Neuronal stem cell (in vitro differentiated cells): ENCODE measurements around the gene FALEC.

Source experiments
- DNase-seq: peaks from one replicate; pipeline ENCODE4 v3.0.0-alpha.2; 2013; ENCODE audit warnings: low spot score
- H2AFZ ChIP-seq: one replicate; pipeline ENCODE4 v1.6.1; 2013; ENCODE audit warnings: mild to moderate bottlenecking, low read length, inconsistent platforms
- H2AK5ac ChIP-seq: 2 replicates; pipeline ENCODE4 v1.6.1; 2013; ENCODE audit warnings: low read depth, mild to moderate bottlenecking, inconsistent platforms, low read length, moderate library complexity, mixed read lengths
- H2BK120ac ChIP-seq: 2 replicates; pipeline ENCODE4 v1.6.1; 2013; ENCODE audit warnings: low read depth, mild to moderate bottlenecking, inconsistent platforms, low read length, moderate library complexity, mixed read lengths
- H2BK12ac ChIP-seq: one replicate; pipeline ENCODE4 v1.6.1; 2013; ENCODE audit warnings: low read length, inconsistent platforms
- H2BK15ac ChIP-seq: 2 replicates; pipeline ENCODE4 v1.6.1; 2013; ENCODE audit warnings: mild to moderate bottlenecking, low read length, inconsistent platforms, mixed read lengths
- H2BK5ac ChIP-seq: one replicate; pipeline ENCODE4 v1.6.1; 2013; ENCODE audit warnings: inconsistent platforms, mild to moderate bottlenecking, low read length, moderate library complexity
- H3K14ac ChIP-seq: one replicate; pipeline ENCODE4 v1.6.1; 2013; ENCODE audit warnings: low read length, inconsistent platforms
- H3K18ac ChIP-seq: 2 replicates; pipeline ENCODE4 v1.6.1; 2013; ENCODE audit warnings: low read length, inconsistent platforms
- H3K23ac ChIP-seq: 2 replicates; pipeline ENCODE4 v1.6.1; 2013; ENCODE audit warnings: low read depth, mild to moderate bottlenecking, mixed read lengths, low read length, inconsistent platforms; ENCODE audit not compliant: poor library complexity
- H3K27ac ChIP-seq: replicated peaks from 3 replicates; pipeline ENCODE4 v1.5.1; 2013; ENCODE audit warnings: low read length, inconsistent platforms
- H3K27me3 ChIP-seq, 3 experiments: 2 replicates each; pipeline ENCODE4 v1.6.1; 2013; ENCODE audit warnings: low read length in 3 of 3, mild to moderate bottlenecking in 2 of 3, inconsistent platforms in 1 of 3, low read depth in 1 of 3, mixed read lengths in 1 of 3, moderate library complexity in 1 of 3; ENCODE audit not compliant: control insufficient read depth in 3 of 3, insufficient read depth in 3 of 3
- H3K36me3 ChIP-seq, 2 donors: replicated peaks in 1 of 2; 2 replicates each; pipeline ENCODE4 v1.6.1; 2013; ENCODE audit warnings: low read length in 2 of 2; ENCODE audit not compliant: control insufficient read depth in 2 of 2, insufficient read depth in 2 of 2
- H3K4ac ChIP-seq: 2 replicates; pipeline ENCODE4 v1.6.1; 2013; ENCODE audit warnings: inconsistent platforms, mild to moderate bottlenecking, low read length, moderate library complexity
- H3K4me1 ChIP-seq, 2 donors: 1 replicate in 1 of 2; 2 replicates in 1 of 2; pipeline ENCODE4 v1.6.1; 2013; ENCODE audit warnings: low read length in 2 of 2, low read depth in 1 of 2; ENCODE audit not compliant: control insufficient read depth in 2 of 2, insufficient read depth in 1 of 2
- H3K4me2 ChIP-seq: one replicate; pipeline ENCODE4 v1.6.1; 2013; ENCODE audit warnings: mild to moderate bottlenecking, low read length, inconsistent platforms; ENCODE audit not compliant: insufficient read depth, poor library complexity, severe bottlenecking
- H3K4me3 ChIP-seq, 2 donors: 2 replicates each; pipeline ENCODE4 v1.5.1; 2013; ENCODE audit warnings: low read length in 2 of 2, mild to moderate bottlenecking in 2 of 2, inconsistent platforms in 1 of 2, moderate library complexity in 1 of 2
- H3K79me1 ChIP-seq: one replicate; pipeline ENCODE4 v1.6.1; 2013; ENCODE audit warnings: low read depth, mild to moderate bottlenecking, inconsistent platforms, low read length, moderate library complexity
- H3K9ac ChIP-seq: one replicate; pipeline ENCODE4 v1.6.1; 2013; ENCODE audit warnings: mild to moderate bottlenecking, low read depth, low read length, inconsistent platforms; ENCODE audit not compliant: poor library complexity
- H3K9me3 ChIP-seq, 2 donors: replicated peaks in 1 of 2; 2 replicates each; pipeline versions ENCODE3 to v1.6.1; 2013; ENCODE audit warnings: low read length in 2 of 2, mild to moderate bottlenecking in 2 of 2, inconsistent platforms in 1 of 2, low read depth in 1 of 2, mixed read lengths in 1 of 2, moderate library complexity in 1 of 2; ENCODE audit not compliant: control insufficient read depth in 2 of 2, insufficient read depth in 1 of 2
- H4K8ac ChIP-seq: one replicate; pipeline ENCODE4 v1.6.1; 2013; ENCODE audit warnings: low read depth, mild to moderate bottlenecking, inconsistent platforms, low read length, moderate library complexity
- H4K91ac ChIP-seq: one replicate; pipeline ENCODE4 v1.6.1; 2013; ENCODE audit warnings: low read length, low read depth, mild to moderate bottlenecking, inconsistent platforms; ENCODE audit not compliant: poor library complexity
- WGBS, 2 donors: extraction: QIAGEN DNeasy Blood & Tissue Kit; methylation state at CpG; one replicate each; pipeline ENCODE4 v1.1.7; 2013; ENCODE audit warnings: missing lambda C conversion rate in 2 of 2, mixed read lengths in 1 of 2; ENCODE audit not compliant: insufficient read length in 2 of 2, insufficient replicate concordance in 1 of 2; ENCODE audit errors: extremely low coverage in 2 of 2; 5-methylcytosine and 5-hydroxymethylcytosine counted together

Gene FALEC

DNA sequence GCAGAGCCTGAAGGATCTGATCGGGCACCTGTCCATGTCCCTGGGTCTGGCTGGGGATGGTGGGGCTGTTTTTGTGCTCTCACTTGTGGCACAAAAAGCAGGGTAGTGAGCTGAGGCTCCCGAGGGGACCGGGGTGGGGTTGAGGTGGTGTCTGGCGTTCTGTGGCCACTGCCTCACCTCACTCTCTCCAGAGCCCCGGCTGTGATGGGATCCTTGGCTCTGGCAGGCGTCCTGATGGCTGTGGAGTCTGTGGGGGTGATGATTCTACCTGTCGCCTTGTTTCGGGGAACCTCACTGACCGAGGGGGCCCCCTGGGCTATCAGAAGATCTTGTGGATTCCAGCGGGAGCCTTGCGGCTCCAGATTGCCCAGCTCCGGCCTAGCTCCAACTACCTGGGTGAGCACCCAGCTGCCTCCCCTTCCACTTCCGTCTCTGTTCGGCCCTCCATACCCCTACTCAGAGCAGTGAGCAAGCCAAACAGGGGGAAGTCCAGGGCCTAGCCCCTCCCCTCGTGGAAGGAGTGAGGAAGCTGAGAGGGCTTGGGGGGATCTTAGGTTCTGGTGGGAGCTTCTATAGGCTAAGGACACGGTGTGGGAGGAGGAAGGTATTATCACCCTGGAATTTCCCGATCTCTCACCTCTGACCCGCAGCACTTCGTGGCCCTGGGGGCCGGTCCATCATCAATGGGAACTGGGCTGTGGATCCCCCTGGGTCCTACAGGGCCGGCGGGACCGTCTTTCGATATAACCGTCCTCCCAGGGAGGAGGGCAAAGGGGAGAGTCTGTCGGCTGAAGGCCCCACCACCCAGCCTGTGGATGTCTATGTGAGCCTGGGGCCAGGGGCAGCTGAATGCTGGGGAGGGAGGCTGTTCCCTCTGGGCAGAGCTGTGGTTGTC, 40.7 kb downstream of the FALEC start:
- H3K9me3 ChIP-seq: peaks cover 0 to 2% of the 10 kb centered on the region in 2 donors
- DNase-seq: no peak
- no peak overlapping the region for H3K14ac ChIP-seq
- no peak overlapping the region for H2AK5ac ChIP-seq
- H3K4ac ChIP-seq: no peak overlapping the region
- H2BK120ac ChIP-seq: no peak overlapping the region
- peak overlapping the region; percentile 56 for H3K18ac ChIP-seq
- H2BK12ac ChIP-seq: no peak overlapping the region
- no peak overlapping the region for H3K27ac ChIP-seq
- WGBS, 2 donors: no CpG with 5 or more reads among the region's 26 CpGs
- peaks cover 14 to 20% of the 10 kb centered on the region in 2 donors for H3K4me1 ChIP-seq
- no peak overlapping the region for H4K8ac ChIP-seq
- peak overlapping the region in 1 of 2 donors; percentile 15 for H3K4me3 ChIP-seq
- H3K79me1 ChIP-seq: peaks cover 5% of the 10 kb centered on the region
- H3K23ac ChIP-seq: peak overlapping the region; percentile 90
- H3K9ac ChIP-seq: no peak overlapping the region
- H2BK15ac ChIP-seq: no peak overlapping the region
- no peak overlapping the region for H2BK5ac ChIP-seq
- H3K36me3 ChIP-seq: peaks cover 3 to 4% of the 10 kb centered on the region in 2 donors
- no peak overlapping the region for H3K4me2 ChIP-seq
- H2AFZ ChIP-seq: no peak overlapping the region
- H4K91ac ChIP-seq: no peak overlapping the region
- H3K27me3 ChIP-seq: peaks cover 0 to 2% (median 0%) of the 10 kb centered on the region in 3 experiments

- H3K9ac ChIP-seq: no peak overlapping the region
- H3K9me3 ChIP-seq: peaks cover 0 to 2% of the 10 kb centered on the region in 2 donors
- peaks cover 13 to 15% of the 10 kb centered on the region in 2 donors for H3K4me1 ChIP-seq
- no CpG with 5 or more reads among the region's 26 CpGs for WGBS, 2 donors
- H4K91ac ChIP-seq: no peak overlapping the region
- no peak overlapping the region for H2BK15ac ChIP-seq
- H2BK12ac ChIP-seq: no peak overlapping the region
- H3K79me1 ChIP-seq: peaks cover 5% of the 10 kb centered on the region
- peak overlapping the region; percentile 65 for H3K18ac ChIP-seq
- no peak overlapping the region for H3K27ac ChIP-seq
- H2BK120ac ChIP-seq: no peak overlapping the region
- H3K36me3 ChIP-seq: peaks cover 3 to 4% of the 10 kb centered on the region in 2 donors
- no peak overlapping the region for H2AFZ ChIP-seq
- peak overlapping the region; percentile 27 for H3K14ac ChIP-seq
- peak overlapping the region; percentile 47 for H3K23ac ChIP-seq
- H3K27me3 ChIP-seq: no peaks in the 10 kb centered on the region
- H2AK5ac ChIP-seq: peak overlapping the region; percentile 43
- H3K4ac ChIP-seq: no peak overlapping the region
- DNase-seq: no peak
- H2BK5ac ChIP-seq: peak overlapping the region; percentile 6
- no peak overlapping the region for H3K4me2 ChIP-seq
- peak overlapping the region in 1 of 2 donors; percentile 17 for H3K4me3 ChIP-seq
- H4K8ac ChIP-seq: no peak overlapping the region
These were observed 41.6 kb downstream of the FALEC start for GRCh38 chr1:150557065-150557600.

DNA sequence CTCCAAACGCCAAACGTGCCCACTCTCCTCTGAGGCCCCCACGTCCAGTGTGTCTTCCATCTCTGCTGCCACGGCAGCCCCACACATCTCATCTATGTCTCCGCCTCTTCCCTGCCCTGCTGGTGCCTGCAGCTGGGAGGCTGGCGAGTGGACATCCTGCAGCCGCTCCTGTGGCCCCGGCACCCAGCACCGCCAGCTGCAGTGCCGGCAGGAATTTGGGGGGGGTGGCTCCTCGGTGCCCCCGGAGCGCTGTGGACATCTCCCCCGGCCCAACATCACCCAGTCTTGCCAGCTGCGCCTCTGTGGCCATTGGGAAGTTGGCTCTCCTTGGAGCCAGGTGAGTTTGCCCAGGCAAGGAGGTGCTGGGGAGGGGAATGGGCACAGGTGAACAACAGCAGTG, 42.3 kb downstream of the FALEC start:
- Histone ChIP-seq H2BK15ac (peak overlapping the region; percentile 2), H3K9ac (no peak overlapping the region), H3K36me3 (peaks cover 3 to 4% of the 10 kb centered on the region in 2 donors), H3K4me2 (no peak overlapping the region), H3K23ac (peak overlapping the region; percentile 81), H3K4me3 (no peak overlapping the region), H3K4ac (no peak overlapping the region), H3K14ac (no peak overlapping the region), H3K4me1 (peaks cover 12 to 17% of the 10 kb centered on the region in 2 donors), H3K9me3 (peaks cover 0 to 2% of the 10 kb centered on the region in 2 donors), H4K8ac (no peak overlapping the region), H3K27ac (no peak overlapping the region), H2BK12ac (no peak overlapping the region), H2AFZ (no peak overlapping the region), H3K27me3 (no peaks in the 10 kb centered on the region), H2BK120ac (no peak overlapping the region), H3K79me1 (peaks cover 5% of the 10 kb centered on the region), H4K91ac (peak overlapping the region; percentile 15), H3K18ac (peak overlapping the region; percentile 20), H2BK5ac (peak overlapping the region; percentile 6), H2AK5ac (no peak overlapping the region)
- no peak for DNase-seq
- no CpG with 5 or more reads among the region's 15 CpGs for WGBS, 2 donors

GRCh38 chr1:150558303-150558704, 42.8 kb downstream of the FALEC start:
- WGBS, 2 donors: no CpG with 5 or more reads among the region's 15 CpGs
- H3K4me3 ChIP-seq: no peak overlapping the region

More at GRCh38 chr1:150558303-150558704, 42.8 kb downstream of the FALEC start:
- no peak overlapping the region for H4K8ac ChIP-seq
- no peak overlapping the region for H2BK120ac ChIP-seq
- peaks cover 0 to 2% of the 10 kb centered on the region in 2 donors for H3K9me3 ChIP-seq
- DNase-seq: no peak
- H3K23ac ChIP-seq: no peak overlapping the region
- peaks cover 16 to 22% of the 10 kb centered on the region in 2 donors for H3K4me1 ChIP-seq
- H3K36me3 ChIP-seq: peaks cover 3 to 4% of the 10 kb centered on the region in 2 donors
- H2AFZ ChIP-seq: no peak overlapping the region
- no peak overlapping the region for H3K4ac ChIP-seq
- H3K14ac ChIP-seq: no peak overlapping the region
- H3K27ac ChIP-seq: no peak overlapping the region
- H2BK5ac ChIP-seq: peak overlapping the region; percentile 58
- H3K18ac ChIP-seq: no peak overlapping the region
- H3K9ac ChIP-seq: no peak overlapping the region
- no peak overlapping the region for H4K91ac ChIP-seq
- no peaks in the 10 kb centered on the region for H3K27me3 ChIP-seq
- no peak overlapping the region for H2BK15ac ChIP-seq
- peaks cover 5% of the 10 kb centered on the region for H3K79me1 ChIP-seq
- no peak overlapping the region for H3K4me2 ChIP-seq
- H2AK5ac ChIP-seq: peak overlapping the region; percentile 59
- H2BK12ac ChIP-seq: no peak overlapping the region
